Stimulated activated memory B cell treated with anti-CD40 and anti-IgM and Interleukin-4, amounts not matched to agents 10 μg/mL and 1 μg/mL and 100 μg/mL, for 72 hours (primary cell): ENCODE measurements around the gene ADPRHL1.

Experiments used
- ATAC-seq: fragments of 150-1000 bp; cut with Tn5 transposase; 2 replicates; pipeline ENCODE4 v1.10.0; 2021
- H3K27ac Mint-ChIP-seq: one replicate; pipeline ENCODE4 v1.8.0; 2022; ENCODE audit warnings: mild to moderate bottlenecking, mixed read lengths
- H3K27me3 Mint-ChIP-seq: one replicate; pipeline ENCODE4 v1.8.0; 2022; ENCODE audit warnings: mixed read lengths
- H3K36me3 Mint-ChIP-seq: one replicate; pipeline ENCODE4 v1.8.0; 2022; ENCODE audit warnings: mixed read lengths
- H3K4me1 Mint-ChIP-seq: one replicate; pipeline ENCODE4 v1.8.0; 2022; ENCODE audit warnings: mixed read lengths
- H3K4me3 Mint-ChIP-seq: one replicate; pipeline ENCODE4 v1.8.0; 2022; ENCODE audit warnings: mild to moderate bottlenecking, moderate library complexity, mixed read lengths
- H3K9me3 Mint-ChIP-seq: one replicate; pipeline ENCODE4 v1.8.0; 2022; ENCODE audit warnings: mixed read lengths

Gene ADPRHL1

DNA sequence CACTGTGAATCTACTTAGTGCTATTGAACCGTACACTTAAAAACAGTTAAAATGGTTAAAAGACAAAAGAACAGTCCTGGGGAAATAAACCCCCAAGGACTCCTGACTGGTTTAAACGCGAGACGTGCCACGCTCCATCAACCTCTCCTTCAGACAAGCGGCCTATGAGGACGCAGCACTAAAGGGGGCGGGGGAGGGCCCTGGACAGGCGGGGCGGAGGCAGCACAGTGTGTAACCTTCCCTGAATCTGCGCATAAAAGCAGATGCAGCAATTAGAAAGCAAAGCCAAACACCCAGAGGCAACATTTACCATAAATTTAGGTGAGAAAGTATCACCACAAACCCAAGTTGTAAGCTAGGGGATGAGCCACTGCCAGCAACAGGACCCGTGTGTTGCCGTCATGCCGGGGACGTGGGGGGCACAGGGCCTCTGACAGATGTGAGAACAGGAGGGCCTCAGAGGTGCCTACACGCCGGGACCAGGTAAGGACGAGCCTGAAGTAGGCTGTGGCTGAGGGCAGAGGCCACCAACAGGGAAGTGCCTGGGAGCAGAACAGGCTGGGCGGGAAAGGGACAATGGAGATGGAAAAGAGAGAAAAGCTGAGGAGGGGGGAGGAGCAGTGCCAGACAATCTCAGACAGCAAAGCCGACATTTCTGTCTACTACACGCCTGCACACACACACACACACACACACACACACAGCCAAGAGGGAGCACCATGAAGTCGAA lies 15.3 kb upstream of the ADPRHL1 start:
- no peak overlapping the region for H3K27ac Mint-ChIP-seq
- no peaks in the 10 kb centered on the region for H3K9me3 Mint-ChIP-seq
- ATAC-seq: no peak
- no peaks in the 10 kb centered on the region for H3K4me1 Mint-ChIP-seq
- no peaks in the 10 kb centered on the region for H3K27me3 Mint-ChIP-seq
- H3K36me3 Mint-ChIP-seq: peaks cover 58% of the 10 kb centered on the region
- no peak overlapping the region for H3K4me3 Mint-ChIP-seq

DNA sequence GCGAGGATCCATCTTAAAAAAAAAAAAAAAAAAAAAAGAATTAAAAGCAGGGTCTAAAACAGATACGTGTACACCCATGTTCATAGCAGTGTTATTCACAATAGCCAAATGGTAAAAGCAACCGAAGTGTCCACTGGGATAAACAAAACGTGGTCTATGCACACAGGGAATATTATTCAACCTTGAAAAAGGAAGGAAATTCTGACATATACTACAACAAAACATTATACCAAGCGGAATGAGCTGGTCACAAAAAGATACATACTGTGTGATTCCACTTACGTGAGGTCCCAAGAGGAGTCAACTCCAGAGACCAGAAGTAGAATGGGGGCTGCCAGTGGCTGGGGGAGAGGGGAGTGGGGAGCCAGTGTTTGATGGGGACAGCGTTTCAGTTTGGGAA lies 14.7 kb upstream of the ADPRHL1 start:
- Mint-ChIP-seq H3K27me3 (no peaks in the 10 kb centered on the region), H3K4me1 (no peaks in the 10 kb centered on the region), H3K4me3 (no peak overlapping the region), H3K27ac (no peak overlapping the region), H3K36me3 (peaks cover 51% of the 10 kb centered on the region), H3K9me3 (no peaks in the 10 kb centered on the region)
- no peak for ATAC-seq

DNA sequence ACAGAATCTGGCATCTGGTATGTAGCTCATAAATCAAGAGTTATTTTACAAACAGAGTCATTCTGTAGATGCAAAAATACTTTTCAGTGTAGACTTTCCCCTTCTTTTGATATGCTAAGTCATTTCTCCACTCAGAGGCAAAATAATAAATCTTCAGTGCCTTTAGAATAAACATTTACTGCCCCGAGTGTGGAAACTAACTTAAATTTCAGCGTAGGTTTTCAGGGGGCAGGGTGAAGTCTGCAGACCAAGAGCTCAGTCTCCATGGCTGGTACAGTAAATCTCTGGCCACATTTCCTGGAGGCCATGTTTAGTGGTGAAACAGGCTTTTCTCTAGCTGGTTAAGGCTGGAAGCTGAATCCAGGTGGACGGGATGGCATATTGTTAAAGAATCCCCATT lies 13.1 kb upstream of the ADPRHL1 start:
- Mint-ChIP-seq H3K4me3 (no peak overlapping the region), H3K27ac (no peak overlapping the region), H3K27me3 (no peaks in the 10 kb centered on the region), H3K36me3 (peaks cover 35% of the 10 kb centered on the region), H3K4me1 (no peaks in the 10 kb centered on the region), H3K9me3 (no peaks in the 10 kb centered on the region)
- ATAC-seq: no peak

DNA sequence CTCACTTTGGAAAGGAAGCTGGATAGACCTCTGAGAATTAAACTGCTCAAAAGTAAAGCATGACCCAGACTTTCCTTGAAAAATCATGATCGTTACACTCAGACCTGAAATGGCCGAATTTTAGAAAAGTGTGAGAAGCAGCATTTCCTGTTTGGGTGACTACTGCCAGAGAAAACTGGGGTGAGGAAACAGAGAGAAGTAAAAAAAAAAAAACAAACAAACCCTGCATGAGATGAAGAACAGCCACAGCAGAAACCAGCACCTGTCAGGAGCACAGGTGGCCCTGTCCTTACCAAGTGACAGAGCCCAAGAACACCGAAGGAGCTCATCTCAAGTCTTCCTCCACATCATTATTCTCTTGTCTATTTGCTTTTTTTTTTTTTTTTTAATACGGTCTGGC lies 12.0 kb upstream of the ADPRHL1 start:
- H3K27ac Mint-ChIP-seq: no peak overlapping the region
- H3K27me3 Mint-ChIP-seq: no peaks in the 10 kb centered on the region
- H3K36me3 Mint-ChIP-seq: peaks cover 25% of the 10 kb centered on the region
- no peaks in the 10 kb centered on the region for H3K4me1 Mint-ChIP-seq
- no peak overlapping the region for H3K4me3 Mint-ChIP-seq
- ATAC-seq: no peak
- H3K9me3 Mint-ChIP-seq: no peaks in the 10 kb centered on the region

- no peaks in the 10 kb centered on the region for H3K27me3 Mint-ChIP-seq
- H3K36me3 Mint-ChIP-seq: peaks cover 24% of the 10 kb centered on the region
These were observed 11.2 kb upstream of the ADPRHL1 start for GRCh38 chr13:113464476-113464875.

GRCh38 chr13:113461022-113461751 lies 7.9 kb upstream of the ADPRHL1 start:
- H3K4me1 Mint-ChIP-seq: no peaks in the 10 kb centered on the region
- H3K36me3 Mint-ChIP-seq: peaks cover 23% of the 10 kb centered on the region
- no peak overlapping the region for H3K27ac Mint-ChIP-seq
- no peaks in the 10 kb centered on the region for H3K27me3 Mint-ChIP-seq
- no peak overlapping the region for H3K4me3 Mint-ChIP-seq
- H3K9me3 Mint-ChIP-seq: no peaks in the 10 kb centered on the region
- no peak for ATAC-seq

More at GRCh38 chr13:113464476-113464875, 11.2 kb upstream of the ADPRHL1 start:
- no peak for ATAC-seq
- H3K4me3 Mint-ChIP-seq: no peak overlapping the region
- H3K4me1 Mint-ChIP-seq: no peaks in the 10 kb centered on the region
- H3K9me3 Mint-ChIP-seq: no peaks in the 10 kb centered on the region
- no peak overlapping the region for H3K27ac Mint-ChIP-seq

GRCh38 chr13:113460599-113460998 lies 7.3 kb upstream of the ADPRHL1 start:
- no peaks in the 10 kb centered on the region for H3K9me3 Mint-ChIP-seq
- no peaks in the 10 kb centered on the region for H3K4me1 Mint-ChIP-seq
- no peaks in the 10 kb centered on the region for H3K27me3 Mint-ChIP-seq

GRCh38 chr13:113460064-113460555 lies 6.8 kb upstream of the ADPRHL1 start:
- Mint-ChIP-seq H3K27ac (no peak overlapping the region), H3K4me1 (no peaks in the 10 kb centered on the region), H3K9me3 (no peaks in the 10 kb centered on the region), H3K27me3 (no peaks in the 10 kb centered on the region), H3K36me3 (peaks cover 33% of the 10 kb centered on the region), H3K4me3 (no peak overlapping the region)
- no peak for ATAC-seq

More at GRCh38 chr13:113460599-113460998, 7.3 kb upstream of the ADPRHL1 start:
- Mint-ChIP-seq H3K36me3 (peaks cover 28% of the 10 kb centered on the region), H3K4me3 (no peak overlapping the region), H3K27ac (no peak overlapping the region)
- no peak for ATAC-seq

DNA sequence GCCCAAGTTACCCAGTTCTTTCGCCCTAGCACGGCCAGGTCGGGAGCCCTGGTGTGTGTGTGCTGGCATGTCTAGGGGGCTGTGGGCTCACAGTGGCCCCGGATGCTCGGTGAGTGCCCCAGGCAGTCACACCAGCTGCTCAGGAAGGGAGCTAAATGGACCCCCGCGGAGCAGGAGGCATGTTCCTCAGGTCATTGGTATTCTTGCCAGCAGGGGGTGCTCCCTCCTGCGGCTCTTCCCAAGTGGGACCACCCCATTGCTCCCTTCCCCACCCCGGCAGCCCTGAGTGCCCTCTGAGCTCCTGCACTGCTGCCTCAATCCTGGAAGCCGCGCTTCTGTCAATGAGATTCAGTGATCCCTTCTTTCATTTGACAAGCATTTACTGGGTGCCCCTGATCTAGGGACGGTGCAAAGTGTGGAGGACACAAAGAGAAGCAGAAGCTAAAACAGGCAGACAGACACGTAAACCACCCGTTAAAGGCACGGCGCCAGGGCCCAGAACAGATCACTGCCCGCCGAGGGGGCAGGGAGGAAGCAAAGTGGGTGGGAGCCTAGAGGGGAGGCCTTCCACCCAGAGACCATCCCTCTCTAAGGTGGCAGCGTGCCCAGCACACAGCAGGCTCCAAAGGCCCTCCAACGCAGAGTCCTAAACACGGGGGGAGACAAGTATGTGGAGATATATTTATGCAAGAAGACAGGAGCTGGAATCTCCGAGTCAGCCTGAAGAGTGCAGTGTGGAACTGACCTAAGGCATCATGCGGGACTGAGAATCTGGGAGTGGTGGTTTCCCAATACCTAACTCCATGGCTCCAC lies 5.2 kb upstream of the ADPRHL1 start:
- no peak for ATAC-seq
- H3K4me1 Mint-ChIP-seq: no peaks in the 10 kb centered on the region
- peaks cover 47% of the 10 kb centered on the region for H3K36me3 Mint-ChIP-seq
- no peaks in the 10 kb centered on the region for H3K27me3 Mint-ChIP-seq
- H3K4me3 Mint-ChIP-seq: no peak overlapping the region
- H3K9me3 Mint-ChIP-seq: no peaks in the 10 kb centered on the region
- no peak overlapping the region for H3K27ac Mint-ChIP-seq

DNA sequence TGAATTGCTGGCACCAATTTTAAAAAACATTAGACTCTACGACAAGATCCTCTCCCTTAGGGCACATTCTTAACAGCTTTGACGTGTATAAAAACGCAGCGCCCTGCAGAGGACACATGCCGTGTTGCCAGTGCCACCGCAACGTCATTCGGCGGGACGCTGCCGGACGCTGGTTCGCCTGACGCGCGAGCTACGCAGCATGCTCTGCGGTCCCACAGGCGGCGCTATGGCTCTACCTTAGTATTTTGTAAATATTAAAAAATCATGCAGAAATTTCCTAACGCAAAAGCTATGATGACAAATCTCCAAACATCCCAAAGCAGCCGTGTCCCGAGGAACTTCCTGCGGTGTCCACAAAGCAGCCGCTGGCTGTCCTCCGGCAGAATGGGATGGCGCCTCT lies 4.2 kb upstream of the ADPRHL1 start:
- H3K4me1 Mint-ChIP-seq: no peaks in the 10 kb centered on the region
- no peaks in the 10 kb centered on the region for H3K9me3 Mint-ChIP-seq
- no peaks in the 10 kb centered on the region for H3K27me3 Mint-ChIP-seq
- no peak overlapping the region for H3K27ac Mint-ChIP-seq
- no peak overlapping the region for H3K4me3 Mint-ChIP-seq
- H3K36me3 Mint-ChIP-seq: peaks cover 51% of the 10 kb centered on the region
- ATAC-seq: no peak

DNA sequence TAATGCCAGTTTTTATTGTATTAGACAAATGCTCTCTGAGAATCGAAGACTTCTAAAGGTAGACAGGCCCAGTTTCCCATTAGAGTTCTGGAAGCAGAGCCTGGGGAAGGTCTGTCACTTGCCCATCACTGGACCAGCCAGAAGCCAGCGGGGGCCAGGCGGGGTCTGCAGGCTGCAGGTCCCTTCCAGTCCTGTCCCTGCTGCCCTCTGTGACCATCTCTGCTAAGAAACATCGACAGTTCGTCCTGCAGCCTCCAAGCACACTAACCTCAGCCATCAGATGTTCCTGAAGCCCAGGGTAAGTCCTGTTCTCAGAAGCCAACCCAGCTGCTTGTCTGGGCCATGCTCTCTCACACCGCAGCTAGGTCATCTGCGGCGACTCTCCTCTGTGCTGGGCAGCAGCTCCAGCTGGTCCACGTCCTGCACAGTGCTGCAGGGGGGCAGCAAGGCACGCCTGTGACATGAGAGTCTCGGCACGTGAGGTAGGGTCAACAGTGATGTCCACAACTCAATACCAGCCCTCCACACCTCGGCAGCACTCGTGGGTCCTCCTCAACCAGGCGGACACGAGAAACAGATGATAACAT lies 2.9 kb upstream of the ADPRHL1 start:
- no peak for ATAC-seq
- no peaks in the 10 kb centered on the region for H3K9me3 Mint-ChIP-seq
- H3K4me1 Mint-ChIP-seq: peaks cover 3% of the 10 kb centered on the region
- no peak overlapping the region for H3K4me3 Mint-ChIP-seq
- peaks cover 51% of the 10 kb centered on the region for H3K36me3 Mint-ChIP-seq
- no peak overlapping the region for H3K27ac Mint-ChIP-seq
- H3K27me3 Mint-ChIP-seq: no peaks in the 10 kb centered on the region

GRCh38 chr13:113455384-113455783 lies 2.1 kb upstream of the ADPRHL1 start:
- no peaks in the 10 kb centered on the region for H3K27me3 Mint-ChIP-seq
- H3K36me3 Mint-ChIP-seq: peaks cover 51% of the 10 kb centered on the region
- peaks cover 11% of the 10 kb centered on the region for H3K4me1 Mint-ChIP-seq
- no peak overlapping the region for H3K4me3 Mint-ChIP-seq
- no peak for ATAC-seq
- H3K27ac Mint-ChIP-seq: no peak overlapping the region
- H3K9me3 Mint-ChIP-seq: no peaks in the 10 kb centered on the region

- Mint-ChIP-seq H3K9me3 (no peaks in the 10 kb centered on the region), H3K36me3 (peaks cover 46% of the 10 kb centered on the region), H3K27ac (no peak overlapping the region), H3K4me3 (no peak overlapping the region), H3K27me3 (no peaks in the 10 kb centered on the region), H3K4me1 (peaks cover 15% of the 10 kb centered on the region)
- ATAC-seq: no peak
These were observed 1.6 kb upstream of the ADPRHL1 start for GRCh38 chr13:113454936-113455335.

GRCh38 chr13:113452466-113452865 lies 822 bp downstream of the ADPRHL1 start:
- no peak for ATAC-seq
- Mint-ChIP-seq H3K4me1 (peaks cover 30% of the 10 kb centered on the region), H3K36me3 (peaks cover 33% of the 10 kb centered on the region), H3K9me3 (no peaks in the 10 kb centered on the region), H3K27me3 (no peaks in the 10 kb centered on the region), H3K4me3 (no peak overlapping the region), H3K27ac (no peak overlapping the region)

DNA sequence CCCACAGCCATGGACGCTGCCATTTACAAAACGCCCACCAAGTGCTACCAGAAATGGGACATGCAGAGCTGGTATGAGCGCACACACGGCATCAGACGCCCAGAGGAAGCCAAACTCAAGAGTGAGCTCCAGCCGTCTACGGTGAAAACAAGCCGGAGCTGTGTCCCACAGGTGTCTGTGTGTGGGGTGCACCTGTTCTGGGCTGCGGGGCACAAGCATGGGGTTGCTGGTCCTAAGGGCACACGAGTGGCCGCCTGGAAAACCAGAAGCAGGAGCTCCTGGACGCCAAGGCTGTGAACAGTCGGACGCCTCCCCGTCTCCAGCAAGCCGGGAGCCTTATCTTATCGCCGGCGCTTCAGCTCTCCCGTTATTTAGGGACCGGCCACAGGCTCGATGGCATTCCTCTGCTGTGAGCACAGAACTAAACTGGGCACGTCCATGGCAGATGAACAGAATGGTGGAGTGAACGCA lies 1.3 kb downstream of the ADPRHL1 start:
- Mint-ChIP-seq H3K27ac (no peak overlapping the region), H3K4me3 (no peak overlapping the region), H3K9me3 (no peaks in the 10 kb centered on the region), H3K27me3 (no peaks in the 10 kb centered on the region), H3K4me1 (peaks cover 30% of the 10 kb centered on the region), H3K36me3 (peaks cover 33% of the 10 kb centered on the region)
- ATAC-seq: no peak
